K562 (cell line): Measurements from ENCODE around the gene PILRA. TPM values are rescaled to one million over a fixed set of nuclear protein-coding genes. Genes with fewer than 3 reads are reported as not detected.

Experiments
- CEBPG ChIP-seq, 3 experiments: fragments of 200-800 bp in 1 of 3; sonication (Bioruptor generic) in 1 of 3; sonication (generic) in 1 of 3; formaldehyde crosslinking in 1 of 3; IDR thresholded peaks in 2 of 3; conservative IDR thresholded peaks in 1 of 3; 2 replicates each; pipeline versions ENCODE4 v1.6.1 to v1.8.0; 2016 to 2022; ENCODE audit warnings: missing compliant biosample characterization in 2 of 3, missing genetic modification characterization in 2 of 3, mild to moderate bottlenecking in 1 of 3, missing genetic modification reagents in 1 of 3
- CTBP1 ChIP-seq: fragments of 450-650 bp; IDR thresholded peaks from 2 replicates; pipeline ENCODE4 v1.6.1; 2016; ENCODE audit warnings: borderline replicate concordance
- DIDO1 ChIP-seq: fragments of 450-650 bp; IDR thresholded peaks from 2 replicates; pipeline ENCODE4 v1.6.1; 2016; ENCODE audit warnings: low read depth, missing biosample characterization, missing genetic modification characterization
- FOXA1 ChIP-seq: fragments of 450-650 bp; IDR thresholded peaks from 2 replicates; pipeline ENCODE4 v1.6.1; 2016; ENCODE audit warnings: mild to moderate bottlenecking, borderline replicate concordance
- FOXM1 ChIP-seq, 2 experiments: fragments of 450-650 bp in 1 of 2; sonication (generic) in 1 of 2; formaldehyde crosslinking in 1 of 2; IDR thresholded peaks; 2 replicates each; pipeline versions ENCODE4 v1.6.1 to v1.9.0; 2017 to 2022; ENCODE audit warnings: low read depth in 2 of 2, mild to moderate bottlenecking in 2 of 2, missing genetic modification reagents in 1 of 2, moderate library complexity in 1 of 2
- LARP7 ChIP-seq: fragments of 450-650 bp; IDR thresholded peaks from 2 replicates; pipeline ENCODE4 v1.6.1; 2016
- POLR2A ChIP-seq: fragments of 450-650 bp; conservative IDR thresholded peaks from 2 replicates; pipeline ENCODE4 v1.6.1; 2016
- SMARCC2 ChIP-seq: fragments of 450-650 bp; IDR thresholded peaks from 2 replicates; pipeline ENCODE4 v1.6.1; 2017; ENCODE audit warnings: antibody characterized with exemption, moderate library complexity, mild to moderate bottlenecking, low read depth
- TFAM ChIP-seq: fragments of 250-450 bp; sonication (Bioruptor Pico); conservative IDR thresholded peaks from 2 replicates; pipeline ENCODE4 v1.5.0; 2021; ENCODE audit warnings: mild to moderate bottlenecking, moderate library complexity
- ZFP1 ChIP-seq: fragments of 450-650 bp; formaldehyde crosslinking; IDR thresholded peaks from 2 replicates; pipeline ENCODE4 v1.4.0; 2020; ENCODE audit warnings: mild to moderate bottlenecking, mixed read lengths
- ZKSCAN8 ChIP-seq: fragments of 200-800 bp; sonication (Bioruptor generic); IDR thresholded peaks from 2 replicates; pipeline ENCODE4 v1.6.1; 2016; ENCODE audit warnings: missing genetic modification characterization, missing compliant biosample characterization
- ZNF316 ChIP-seq: fragments of 450-650 bp; IDR thresholded peaks from 2 replicates; pipeline ENCODE4 v1.6.1; 2016
- ZNF354B ChIP-seq: fragments of 250-450 bp; sonication (Bioruptor Pico); IDR thresholded peaks from 2 replicates; pipeline ENCODE4 v1.4.0; 2020
- ZNF717 ChIP-seq: fragments of 250-450 bp; sonication (Bioruptor Pico); IDR thresholded peaks from 2 replicates; pipeline ENCODE4 v1.5.0; 2021
- polyA plus RNA-seq, 8 experiments: library from polyadenylated mRNA; depleted of rRNA in 4 of 8; stranded (reverse) in 5 of 8; unstranded in 3 of 8; fragments of >200 nt; fragmentation: Nextera tagmentation in 2 of 8; fragmentation: Illumina TruSeq in 1 of 8; extraction: Ambion mirVana in 2 of 8; extraction: Trizol in 1 of 8; gene quantifications; 2 replicates each; pipeline versions ENCODE4 v1.2.1 to v1.2.3, GENCODE V29; 2011 to 2014; ENCODE audit warnings: inconsistent platforms in 1 of 8, missing spikeins in 1 of 8
- total RNA-seq, 7 experiments: library from RNA; depleted of rRNA in 6 of 7; stranded (reverse); fragments of >200 nt in 6 of 7; fragmentation: Illumina TruSeq in 2 of 7; extraction: Trizol in 2 of 7; gene quantifications; 2 replicates each; pipeline versions ENCODE4 v1.2.1 to v1.2.3, GENCODE V29; 2011 to 2021; ENCODE audit warnings: low replicate concordance in 1 of 7
- TF ChIP-seq, protein P1 (sequence below): fragments of 450-650 bp; IDR thresholded peaks from 2 replicates; pipeline ENCODE4 v1.6.1; 2018; ENCODE audit warnings: mild to moderate bottlenecking, low read depth; ENCODE audit not compliant: partially characterized antibody
- TF ChIP-seq, protein P2 (sequence below): fragments of 250-450 bp; sonication (Bioruptor Pico); IDR thresholded peaks from 2 replicates; pipeline ENCODE4 v1.4.0; 2020; ENCODE audit warnings: borderline replicate concordance
- TF ChIP-seq, protein P3 (sequence below): sonication (generic); formaldehyde crosslinking; IDR thresholded peaks from 2 replicates; pipeline ENCODE4 v1.9.0; 2022; ENCODE audit warnings: mild to moderate bottlenecking, missing genetic modification reagents
- TF ChIP-seq, protein P4 (sequence below): sonication (generic); formaldehyde crosslinking; IDR thresholded peaks from 2 replicates; pipeline ENCODE4 v1.8.0; 2022; ENCODE audit warnings: mild to moderate bottlenecking, low read depth, missing genetic modification reagents
- TF ChIP-seq, protein P5 (sequence below): fragments of 200-800 bp; sonication (Bioruptor generic); IDR thresholded peaks from 2 replicates; pipeline ENCODE4 v1.6.1; 2017; ENCODE audit warnings: missing genetic modification characterization, missing compliant biosample characterization

PILRA gene
- total and polyA plus RNA-seq, 9 of the 15 experiments (the other 6 are each of a cell fraction or from before 2014, with no cell fraction given): 0.13 to 1.8 (median 0.62) TPM

DNA sequence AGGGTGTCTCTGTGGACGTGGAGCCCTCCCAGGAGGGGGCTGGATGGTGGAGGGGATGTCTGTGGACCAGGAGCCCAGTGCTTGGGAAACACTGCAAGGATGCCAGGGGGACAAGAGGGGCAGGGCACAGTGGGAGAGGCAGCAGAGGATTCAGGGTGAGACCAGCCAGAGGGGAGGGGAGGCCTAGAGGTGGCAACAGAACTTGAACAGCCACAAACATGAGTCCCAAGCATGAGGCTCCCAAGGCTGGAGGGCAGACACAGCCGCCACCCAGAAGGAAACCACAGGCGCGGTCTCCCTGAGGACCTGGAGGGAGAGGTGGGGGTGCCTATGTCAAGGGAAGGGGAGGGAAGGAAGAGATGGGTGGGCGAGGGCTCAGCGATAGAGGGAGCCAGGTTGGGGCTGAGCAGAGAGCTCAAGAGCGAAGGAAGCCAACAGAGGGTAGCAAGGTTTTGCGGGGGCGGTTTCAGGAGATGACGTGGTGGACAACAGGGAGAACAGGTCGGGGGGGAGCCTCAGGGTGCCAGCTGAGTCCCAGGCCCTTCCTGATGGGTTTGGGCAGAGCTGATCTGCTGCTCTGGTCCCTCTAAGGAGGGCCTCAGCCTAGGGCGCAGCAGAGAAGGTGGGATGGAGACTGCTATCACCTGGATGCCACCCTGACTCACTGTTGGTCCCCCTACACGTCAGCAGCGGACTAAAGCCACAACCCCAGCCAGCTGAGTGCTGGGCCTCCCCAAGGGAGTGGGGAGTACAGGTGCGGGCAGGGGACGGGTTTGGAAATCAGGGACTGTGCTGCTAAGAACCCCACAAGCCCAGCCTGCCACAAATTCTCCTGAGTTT lies 6.7 kb upstream of the PILRA start (continued):
- TF ChIP-seq FOXM1 (IDR thresholded peaks at IDR 0.05; ENCODE audit: low read depth) (no peak), FOXM1 (CRISPR knock-in tag; IDR thresholded peaks at IDR 0.05; ENCODE audit: low read depth) (no peak), CTBP1 (no peak), ZKSCAN8 (CRISPR knock-in tag) (no peak), SMARCC2 (no peak), ZNF316 (no peak), DIDO1 (tag) (no peak), ZNF717 (no peak), ZFP1 (CRISPR knock-in tag) (no peak), ZNF354B (no peak), CEBPG (CRISPR knock-in tag; IDR thresholded peaks at IDR 0.05) (no peak), CEBPG (tag; conservative IDR thresholded peaks at IDR 0.05 in 1 of 2, IDR thresholded peaks at IDR 0.05 in 1 of 2) (no peak), POLR2A (peak; percentile 66), FOXA1 (no peak), TFAM (CRISPR knock-in tag) (no peak), LARP7 (no peak)
- TF ChIP-seq, protein P1, sequence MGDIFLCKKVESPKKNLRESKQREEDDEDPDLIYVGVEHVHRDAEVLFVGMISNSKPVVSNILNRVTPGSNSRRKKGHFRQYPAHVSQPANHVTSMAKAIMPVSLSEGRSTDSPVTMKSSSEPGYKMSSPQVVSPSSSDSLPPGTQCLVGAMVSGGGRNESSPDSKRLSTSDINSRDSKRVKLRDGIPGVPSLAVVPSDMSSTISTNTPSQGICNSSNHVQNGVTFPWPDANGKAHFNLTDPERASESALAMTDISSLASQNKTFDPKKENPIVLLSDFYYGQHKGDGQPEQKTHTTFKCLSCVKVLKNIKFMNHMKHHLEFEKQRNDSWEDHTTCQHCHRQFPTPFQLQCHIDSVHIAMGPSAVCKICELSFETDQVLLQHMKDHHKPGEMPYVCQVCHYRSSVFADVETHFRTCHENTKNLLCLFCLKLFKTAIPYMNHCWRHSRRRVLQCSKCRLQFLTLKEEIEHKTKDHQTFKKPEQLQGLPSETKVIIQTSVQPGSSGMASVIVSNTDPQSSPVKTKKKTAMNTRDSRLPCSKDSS: no peak
- TF ChIP-seq, protein P2, sequence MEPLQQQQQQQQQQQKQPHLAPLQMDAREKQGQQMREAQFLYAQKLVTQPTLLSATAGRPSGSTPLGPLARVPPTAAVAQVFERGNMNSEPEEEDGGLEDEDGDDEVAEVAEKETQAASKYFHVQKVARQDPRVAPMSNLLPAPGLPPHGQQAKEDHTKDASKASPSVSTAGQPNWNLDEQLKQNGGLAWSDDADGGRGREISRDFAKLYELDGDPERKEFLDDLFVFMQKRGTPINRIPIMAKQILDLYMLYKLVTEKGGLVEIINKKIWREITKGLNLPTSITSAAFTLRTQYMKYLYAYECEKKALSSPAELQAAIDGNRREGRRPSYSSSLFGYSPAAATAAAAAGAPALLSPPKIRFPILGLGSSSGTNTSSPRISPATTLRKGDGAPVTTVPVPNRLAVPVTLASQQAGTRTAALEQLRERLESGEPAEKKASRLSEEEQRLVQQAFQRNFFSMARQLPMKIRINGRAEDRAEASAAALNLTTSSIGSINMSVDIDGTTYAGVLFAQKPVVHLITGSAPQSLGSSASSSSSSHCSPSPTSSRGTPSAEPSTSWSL: 0 out of 2 replicates have a peak, but pooled peaks have one; percentile 17
- TF ChIP-seq, protein P3, sequence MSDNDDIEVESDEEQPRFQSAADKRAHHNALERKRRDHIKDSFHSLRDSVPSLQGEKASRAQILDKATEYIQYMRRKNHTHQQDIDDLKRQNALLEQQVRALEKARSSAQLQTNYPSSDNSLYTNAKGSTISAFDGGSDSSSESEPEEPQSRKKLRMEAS (CRISPR knock-in tag): no peak
- TF ChIP-seq, protein P4, sequence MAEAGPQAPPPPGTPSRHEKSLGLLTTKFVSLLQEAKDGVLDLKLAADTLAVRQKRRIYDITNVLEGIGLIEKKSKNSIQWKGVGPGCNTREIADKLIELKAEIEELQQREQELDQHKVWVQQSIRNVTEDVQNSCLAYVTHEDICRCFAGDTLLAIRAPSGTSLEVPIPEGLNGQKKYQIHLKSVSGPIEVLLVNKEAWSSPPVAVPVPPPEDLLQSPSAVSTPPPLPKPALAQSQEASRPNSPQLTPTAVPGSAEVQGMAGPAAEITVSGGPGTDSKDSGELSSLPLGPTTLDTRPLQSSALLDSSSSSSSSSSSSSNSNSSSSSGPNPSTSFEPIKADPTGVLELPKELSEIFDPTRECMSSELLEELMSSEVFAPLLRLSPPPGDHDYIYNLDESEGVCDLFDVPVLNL (CRISPR knock-in tag): no peak
- TF ChIP-seq, protein P5, sequence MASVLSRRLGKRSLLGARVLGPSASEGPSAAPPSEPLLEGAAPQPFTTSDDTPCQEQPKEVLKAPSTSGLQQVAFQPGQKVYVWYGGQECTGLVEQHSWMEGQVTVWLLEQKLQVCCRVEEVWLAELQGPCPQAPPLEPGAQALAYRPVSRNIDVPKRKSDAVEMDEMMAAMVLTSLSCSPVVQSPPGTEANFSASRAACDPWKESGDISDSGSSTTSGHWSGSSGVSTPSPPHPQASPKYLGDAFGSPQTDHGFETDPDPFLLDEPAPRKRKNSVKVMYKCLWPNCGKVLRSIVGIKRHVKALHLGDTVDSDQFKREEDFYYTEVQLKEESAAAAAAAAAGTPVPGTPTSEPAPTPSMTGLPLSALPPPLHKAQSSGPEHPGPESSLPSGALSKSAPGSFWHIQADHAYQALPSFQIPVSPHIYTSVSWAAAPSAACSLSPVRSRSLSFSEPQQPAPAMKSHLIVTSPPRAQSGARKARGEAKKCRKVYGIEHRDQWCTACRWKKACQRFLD: no peak
